GM18873 (cell line): Measurements from ENCODE around the gene GCSH.

Experiments used
- ATAC-seq: cut with Tn5 transposase; IDR thresholded peaks from one replicate; pipeline ENCODE4 v1.9.1; 2021; ENCODE audit warnings: mild to moderate bottlenecking, moderate library complexity, moderate number of reproducible peaks; ENCODE audit not compliant: unreplicated experiment, low FRiP score

GCSH gene

DNA sequence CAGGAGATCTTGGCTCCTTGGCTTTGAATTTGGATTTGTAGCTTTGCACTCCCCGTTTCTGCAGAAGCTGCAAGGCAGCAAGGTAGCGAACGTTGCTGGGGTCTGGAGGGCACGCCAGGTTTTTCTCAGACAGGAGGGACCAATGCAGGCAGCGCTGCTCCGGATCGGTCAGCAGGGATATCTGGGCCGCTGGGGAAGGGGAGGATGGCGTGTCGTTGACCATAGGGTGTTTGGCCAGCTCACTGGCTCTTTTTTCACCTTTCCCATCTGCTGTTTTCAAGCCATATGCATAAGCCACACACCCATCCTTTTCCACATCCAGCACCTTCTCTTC lies 34.9 kb downstream of the GCSH start:
- ATAC-seq = no peak

DNA sequence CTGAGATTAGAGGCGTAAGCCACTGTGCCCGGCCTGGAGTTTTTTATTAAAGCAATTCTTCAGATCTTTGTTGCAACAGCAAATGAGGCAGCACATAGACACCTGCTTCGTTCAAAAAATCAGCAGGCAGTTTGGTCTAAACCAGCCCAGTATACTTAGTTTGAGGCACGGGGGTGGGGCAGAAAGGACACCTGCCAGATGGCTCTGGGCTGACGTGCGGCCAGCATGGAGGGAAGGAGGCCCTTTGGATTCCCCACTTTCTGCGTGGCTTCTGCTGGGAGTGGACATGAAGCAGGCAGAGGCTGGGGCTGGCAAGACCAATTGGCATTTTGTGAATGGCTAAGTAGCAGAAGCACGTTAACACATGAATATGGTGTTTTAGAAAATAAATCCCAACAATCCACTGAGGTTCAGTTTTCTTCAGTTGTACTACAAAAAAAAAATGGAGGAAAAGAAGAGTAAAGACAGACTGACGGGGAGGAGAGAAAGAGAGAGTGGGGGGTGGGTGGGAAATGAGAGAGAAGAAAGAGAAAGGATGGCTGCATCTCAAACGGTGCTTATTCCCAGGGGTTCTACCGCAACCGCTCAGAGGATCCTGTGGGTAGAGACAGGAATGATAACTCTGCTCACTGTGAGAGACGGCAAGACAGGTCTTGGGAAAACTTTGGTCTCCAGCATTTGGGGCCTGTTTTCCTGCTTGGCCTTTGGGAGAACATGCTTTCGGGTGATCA lies 35.5 kb downstream of the GCSH start:
- ATAC-seq = no peak

GRCh38 chr16:81053761-81054160 lies 42.4 kb downstream of the GCSH start:
- no peak for ATAC-seq

- no peak for ATAC-seq
Measured at GRCh38 chr16:81042821-81043220, 53.4 kb downstream of the GCSH start.

DNA sequence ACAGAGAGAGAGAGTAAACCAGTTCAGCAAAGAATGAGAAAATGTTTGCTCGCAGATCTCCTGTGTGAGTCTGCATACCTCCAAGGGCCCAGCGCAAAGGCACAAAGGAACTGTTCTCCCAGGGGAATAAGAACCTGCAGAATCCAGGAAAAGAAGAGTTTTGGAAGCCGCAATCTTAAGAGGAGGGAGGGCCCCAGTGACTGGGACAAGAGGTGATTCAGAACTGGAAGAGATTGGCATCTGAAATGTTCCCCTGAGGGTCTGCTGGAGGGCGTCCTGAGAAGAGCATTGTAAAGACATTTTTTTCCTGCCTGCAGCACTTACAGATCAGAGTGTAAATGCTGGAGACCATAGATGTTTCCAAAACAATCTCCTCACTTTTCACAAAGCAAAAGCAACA lies 54.5 kb downstream of the GCSH start:
- ATAC-seq = no peak

DNA sequence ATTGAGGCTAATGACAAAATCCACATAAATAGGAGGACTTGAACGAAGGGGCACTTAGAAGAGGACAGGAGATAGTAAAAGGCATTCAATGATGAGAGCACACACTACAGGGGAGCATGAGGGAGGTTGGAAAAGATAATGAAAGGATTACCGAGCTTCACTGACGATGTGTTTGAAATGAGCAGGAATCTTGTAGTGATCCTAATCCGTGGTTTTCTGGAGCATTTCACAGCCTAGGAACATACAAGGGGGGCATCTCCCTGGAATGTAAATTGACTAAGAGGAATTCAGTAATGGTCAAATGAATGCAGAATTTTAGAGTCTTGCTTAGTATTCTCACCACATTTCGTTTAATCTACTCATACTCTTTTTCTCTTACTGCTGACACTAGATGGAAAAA lies 55.4 kb downstream of the GCSH start:
- ATAC-seq = no peak

GRCh38 chr16:81040131-81040530 lies 56.1 kb downstream of the GCSH start:
- ATAC-seq = no peak

GRCh38 chr16:81036751-81037350 lies 59.3 kb downstream of the GCSH start:
- ATAC-seq = no peak

DNA sequence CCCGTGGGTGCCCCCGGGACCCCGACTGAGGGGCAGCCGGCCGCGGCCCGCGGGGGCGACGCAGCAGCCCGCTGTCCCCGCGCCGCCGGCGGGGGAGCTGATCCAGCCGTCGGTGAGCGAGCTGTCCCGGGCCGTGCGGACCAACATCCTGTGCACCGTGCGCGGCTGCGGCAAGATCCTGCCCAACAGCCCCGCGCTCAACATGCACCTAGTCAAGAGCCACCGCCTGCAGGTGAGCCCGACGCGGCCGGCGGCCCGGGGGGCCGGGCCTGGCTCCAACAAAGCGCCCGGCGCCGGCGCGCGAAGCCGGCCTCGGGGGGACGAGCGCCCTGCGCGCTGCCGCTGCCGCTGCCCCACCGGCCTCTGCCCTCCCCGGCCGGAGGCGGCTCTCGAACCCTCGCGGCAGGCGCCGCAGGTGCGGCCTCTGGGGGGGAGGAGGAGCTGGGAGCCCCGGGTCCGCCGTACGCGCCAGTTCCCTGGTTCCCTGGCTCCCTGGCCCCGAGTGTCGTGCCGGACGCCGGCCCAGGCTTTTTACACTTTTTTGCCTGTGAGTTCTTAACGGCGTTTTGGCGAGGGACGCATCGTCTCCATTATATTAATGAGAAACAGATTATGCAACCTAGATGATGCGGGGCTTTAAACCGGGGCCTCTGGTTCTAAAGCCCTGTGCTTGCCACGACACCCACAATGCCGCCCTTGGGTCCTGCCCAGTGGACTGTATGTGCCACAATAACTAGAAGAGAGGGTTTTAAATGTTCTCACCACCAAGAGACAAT lies 60.0 kb downstream of the GCSH start:
- ATAC-seq = no peak

- ATAC-seq = no peak
Measured at GRCh38 chr16:81035398-81035974, 60.7 kb downstream of the GCSH start, which contains the start of gene ATMIN. ATMIN (plus strand) TSS chr16:81035842; CDS start chr16:81035871, 29 bp downstream.
